Neural cell (in vitro differentiated cells): Measurements from ENCODE around the gene CPN1. TPM values are rescaled to one million over a fixed set of nuclear protein-coding genes. Genes with fewer than 3 reads are reported as not detected.

ENCODE experiments used
- H2AFZ ChIP-seq: fragments of 200-600, 300-800 bp; sonication (generic), shearing (Covaris generic); 2 replicates; pipeline ENCODE4 v1.6.0; 2014; ENCODE audit warnings: low read depth, mild to moderate bottlenecking, antibody characterized with exemption, low read length, moderate library complexity
- H3F3A ChIP-seq: fragments of 200-600 bp; shearing (Covaris generic); 2 replicates; pipeline ENCODE4 v1.6.1; 2016; ENCODE audit warnings: mild to moderate bottlenecking, moderate library complexity, mixed read lengths, antibody characterized with exemption, low read length; ENCODE audit not compliant: insufficient read depth, poor library complexity, severe bottlenecking
- H3K27ac ChIP-seq: fragments of 200-600, 300-800 bp; sonication (generic), shearing (Covaris generic); 2 replicates; pipeline ENCODE4 v1.5.1; 2014; ENCODE audit warnings: mild to moderate bottlenecking, low read length, moderate library complexity
- H3K27me3 ChIP-seq: fragments of 300-800, 200-600 bp; sonication (generic), shearing (Covaris generic); 2 replicates; pipeline ENCODE4 v1.6.0; 2014; ENCODE audit warnings: mild to moderate bottlenecking, low read depth, low read length, moderate library complexity; ENCODE audit not compliant: insufficient read depth
- H3K36me3 ChIP-seq: fragments of 300-800, 200-600 bp; sonication (generic), shearing (Covaris generic); 2 replicates; pipeline ENCODE4 v1.5.1; 2014; ENCODE audit warnings: mild to moderate bottlenecking, antibody characterized with exemption, low read length, moderate library complexity; ENCODE audit not compliant: insufficient read depth
- H3K4me2 ChIP-seq: fragments of 300-800, 200-600 bp; sonication (generic), shearing (Covaris generic); 2 replicates; pipeline ENCODE4 v1.6.0; 2014; ENCODE audit warnings: mild to moderate bottlenecking, low read length
- H3K4me3 ChIP-seq: fragments of 300-800, 200-600 bp; sonication (generic), shearing (Covaris generic); 2 replicates; pipeline ENCODE4 v1.5.1; 2014; ENCODE audit warnings: mild to moderate bottlenecking, low read length, moderate library complexity
- H3K79me2 ChIP-seq: fragments of 200-600 bp; shearing (Covaris generic); replicated peaks from 2 replicates; pipeline ENCODE4 v1.6.0; 2014; ENCODE audit warnings: mild to moderate bottlenecking, low read length, moderate library complexity; ENCODE audit not compliant: insufficient read depth
- H3K9ac ChIP-seq: fragments of 300-800, 200-600 bp; sonication (generic), shearing (Covaris generic); 2 replicates; pipeline ENCODE4 v1.6.1; 2016; ENCODE audit warnings: mild to moderate bottlenecking, low read length, mixed read lengths
- H3K9me2 ChIP-seq: fragments of 200-600 bp; shearing (Covaris generic); 2 replicates; pipeline ENCODE4 v1.6.1; 2016; ENCODE audit warnings: mild to moderate bottlenecking, low read length, mixed read lengths; ENCODE audit not compliant: insufficient read depth
- H3K9me3 ChIP-seq: fragments of 200-600, 300-800 bp; sonication (generic), shearing (Covaris generic); 2 replicates; pipeline ENCODE4 v1.6.1; 2016; ENCODE audit warnings: mild to moderate bottlenecking, mixed run types, low read length, moderate library complexity, mixed read lengths
- H4K20me1 ChIP-seq: fragments of 200-600 bp; shearing (Covaris generic); 2 replicates; pipeline ENCODE4 v1.6.1; 2016; ENCODE audit warnings: mild to moderate bottlenecking, mixed run types; ENCODE audit not compliant: insufficient read depth
- CTCF ChIP-seq: fragments of 450-650 bp; IDR thresholded peaks from 2 replicates; pipeline ENCODE4 v1.5.1; 2014; ENCODE audit warnings: antibody characterized with exemption, mild to moderate bottlenecking, moderate library complexity; ENCODE audit not compliant: poor library complexity, severe bottlenecking
- EP300 ChIP-seq: fragments of 450-650 bp; conservative IDR thresholded peaks from 2 replicates; pipeline ENCODE4 v1.6.1; 2014; ENCODE audit warnings: antibody characterized with exemption, mild to moderate bottlenecking, moderate library complexity; ENCODE audit not compliant: poor library complexity, severe bottlenecking
- EZH2 ChIP-seq: fragments of 200-600, 300-800 bp; shearing (Covaris generic), sonication (generic); IDR thresholded peaks from 2 replicates; pipeline ENCODE4 v1.6.1; 2014; ENCODE audit warnings: antibody characterized with exemption, low read length, borderline replicate concordance, mild to moderate bottlenecking; ENCODE audit not compliant: insufficient read depth, poor library complexity, severe bottlenecking
- MXI1 ChIP-seq: fragments of 450-650 bp; conservative IDR thresholded peaks from 2 replicates; pipeline ENCODE4 v1.6.1; 2014; ENCODE audit warnings: antibody characterized with exemption, mild to moderate bottlenecking; ENCODE audit not compliant: poor library complexity, severe bottlenecking
- POLR2AphosphoS5 ChIP-seq: IDR thresholded peaks from 2 replicates; pipeline ENCODE4 v1.6.1; 2012
- RAD21 ChIP-seq: fragments of 450-650 bp; conservative IDR thresholded peaks from 2 replicates; pipeline ENCODE4 v1.6.1; 2014; ENCODE audit warnings: antibody characterized with exemption, mild to moderate bottlenecking, moderate library complexity
- REST ChIP-seq: IDR thresholded peaks from 2 replicates; pipeline ENCODE4 v1.6.1; 2012; ENCODE audit warnings: borderline replicate concordance
- SMC3 ChIP-seq: fragments of 450-650 bp; conservative IDR thresholded peaks from 2 replicates; pipeline ENCODE4 v1.6.1; 2014; ENCODE audit warnings: antibody characterized with exemption, mild to moderate bottlenecking, moderate library complexity; ENCODE audit not compliant: poor library complexity
- TAF1 ChIP-seq: IDR thresholded peaks from 2 replicates; pipeline ENCODE4 v1.6.1; 2012; ENCODE audit warnings: low read depth
- polyA plus RNA-seq: library from polyadenylated mRNA; depleted of rRNA; stranded (reverse); fragments of >200 nt; gene quantifications from 2 replicates; pipeline ENCODE4 v1.2.3, GENCODE V29; 2014

Gene CPN1
- polyA plus RNA-seq, 1 donor from 2014 or later, result not detected

GRCh38 chr10:100046021-100046486 lies 35.6 kb downstream of the CPN1 start:
- Histone ChIP-seq H3K9ac (no peak overlapping the region), H4K20me1 (no peaks in the 10 kb centered on the region), H3K27me3 (no peaks in the 10 kb centered on the region), H3K27ac (no peak overlapping the region), H3K9me2 (no peaks in the 10 kb centered on the region), H3F3A (no peaks in the 10 kb centered on the region), H3K9me3 (no peaks in the 10 kb centered on the region), H3K79me2 (no peaks in the 10 kb centered on the region), H3K36me3 (no peaks in the 10 kb centered on the region), H3K4me2 (no peak overlapping the region), H3K4me3 (no peak overlapping the region), H2AFZ (no peak overlapping the region)
- TF ChIP-seq EP300 (no peak), TAF1 (no peak), CTCF (peak; percentile 74), POLR2AphosphoS5 (no peak), REST (no peak), EZH2 (no peak), MXI1 (no peak), SMC3 (peak; percentile 80), RAD21 (peak; percentile 66)

GRCh38 chr10:100045592-100045991 lies 36.1 kb downstream of the CPN1 start:
- H3K36me3 ChIP-seq, result no peaks in the 10 kb centered on the region
- no peaks in the 10 kb centered on the region for H4K20me1 ChIP-seq
- H3K9me2 ChIP-seq, result no peaks in the 10 kb centered on the region
- no peaks in the 10 kb centered on the region for H3F3A ChIP-seq
- no peak overlapping the region for H3K9ac ChIP-seq
- no peak overlapping the region for H3K4me3 ChIP-seq
- no peak overlapping the region for H2AFZ ChIP-seq
- TF ChIP-seq RAD21 (no peak), EZH2 (no peak), CTCF (no peak), SMC3 (no peak), EP300 (no peak), POLR2AphosphoS5 (no peak), REST (no peak), MXI1 (no peak), TAF1 (no peak)
- no peaks in the 10 kb centered on the region for H3K79me2 ChIP-seq
- H3K27me3 ChIP-seq, result no peaks in the 10 kb centered on the region
- H3K9me3 ChIP-seq, result no peaks in the 10 kb centered on the region
- H3K4me2 ChIP-seq, result no peak overlapping the region
- no peak overlapping the region for H3K27ac ChIP-seq
